ENCODE results near the gene PTCH2.

DNA sequence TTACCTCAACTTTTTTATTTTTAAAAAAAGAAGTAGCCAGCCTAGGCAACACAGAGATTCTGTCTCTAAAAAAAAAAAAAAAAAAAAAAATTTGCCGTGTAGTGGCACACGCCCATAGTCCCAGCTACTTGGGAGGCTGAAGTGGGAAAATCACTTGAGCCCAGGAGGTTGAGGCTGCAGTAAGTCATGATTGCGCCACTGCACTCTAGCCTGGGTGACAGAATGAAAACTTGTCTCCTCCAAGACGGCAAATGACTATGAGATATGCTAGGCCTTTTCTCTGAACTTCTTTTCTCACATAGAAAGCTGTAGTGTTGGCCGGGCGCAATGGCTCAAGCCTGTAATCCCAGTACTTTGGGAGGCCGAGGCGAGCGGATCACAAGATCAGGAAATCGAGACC lies 24.7 kb upstream of the PTCH2 start:
- no peak for TF ChIP-seq POLR2AphosphoS5 (IDR thresholded peaks at IDR 0.05; ENCODE audit: low read depth, low read length)
- TF ChIP-seq, protein P1, sequence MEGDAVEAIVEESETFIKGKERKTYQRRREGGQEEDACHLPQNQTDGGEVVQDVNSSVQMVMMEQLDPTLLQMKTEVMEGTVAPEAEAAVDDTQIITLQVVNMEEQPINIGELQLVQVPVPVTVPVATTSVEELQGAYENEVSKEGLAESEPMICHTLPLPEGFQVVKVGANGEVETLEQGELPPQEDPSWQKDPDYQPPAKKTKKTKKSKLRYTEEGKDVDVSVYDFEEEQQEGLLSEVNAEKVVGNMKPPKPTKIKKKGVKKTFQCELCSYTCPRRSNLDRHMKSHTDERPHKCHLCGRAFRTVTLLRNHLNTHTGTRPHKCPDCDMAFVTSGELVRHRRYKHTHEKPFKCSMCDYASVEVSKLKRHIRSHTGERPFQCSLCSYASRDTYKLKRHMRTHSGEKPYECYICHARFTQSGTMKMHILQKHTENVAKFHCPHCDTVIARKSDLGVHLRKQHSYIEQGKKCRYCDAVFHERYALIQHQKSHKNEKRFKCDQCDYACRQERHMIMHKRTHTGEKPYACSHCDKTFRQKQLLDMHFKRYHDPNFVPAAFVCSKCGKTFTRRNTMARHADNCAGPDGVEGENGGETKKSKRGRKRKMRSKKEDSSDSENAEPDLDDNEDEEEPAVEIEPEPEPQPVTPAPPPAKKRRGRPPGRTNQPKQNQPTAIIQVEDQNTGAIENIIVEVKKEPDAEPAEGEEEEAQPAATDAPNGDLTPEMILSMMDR (IDR thresholded peaks at IDR 0.05): no peak

Data from Panc1 (cell line).